ENCODE measurements around the gene ARHGAP28.
"Not testable (repeated sequence)": the region's sequence is repeated elsewhere in the genome, so short reads cannot be mapped to it uniquely, and the experiment has no call there.

Gene ARHGAP28

GRCh38 chr18:6878556-6879297 is 149.2 kb downstream of the ARHGAP28 start:
- no peak for DNase-seq

DNA sequence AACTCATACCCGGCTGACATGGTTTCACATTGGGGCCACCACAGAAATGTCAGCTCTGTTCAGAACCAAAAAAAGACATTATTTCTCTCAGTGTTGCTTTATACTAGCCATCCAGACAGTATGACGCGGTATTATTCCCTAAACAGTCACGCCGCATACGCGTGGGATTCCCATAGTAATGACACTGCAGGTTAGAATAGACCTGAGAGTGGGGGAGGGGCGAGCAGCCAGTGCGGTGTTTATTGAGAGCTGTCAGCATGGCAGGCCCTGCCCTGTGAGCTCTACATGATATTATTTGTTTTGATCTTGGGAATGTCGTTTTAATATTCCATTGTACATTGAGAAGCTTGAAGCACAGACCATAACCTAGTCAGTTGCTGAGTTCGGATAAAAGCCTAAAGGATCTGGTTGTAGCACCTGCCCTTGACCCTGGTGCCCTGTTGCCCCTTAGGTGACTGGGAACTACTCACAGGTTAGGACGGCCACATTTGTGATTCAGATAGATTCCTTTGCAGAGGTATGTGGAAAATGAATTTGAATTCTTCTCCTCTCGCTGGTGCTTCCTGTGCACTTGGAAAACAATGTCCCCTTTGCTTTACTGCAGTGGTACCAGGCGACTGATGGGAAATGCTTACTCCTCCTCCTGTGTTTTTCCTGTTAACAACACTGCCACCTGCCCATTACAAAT is 150.1 kb downstream of the ARHGAP28 start:
- no peak for DNase-seq

DNA sequence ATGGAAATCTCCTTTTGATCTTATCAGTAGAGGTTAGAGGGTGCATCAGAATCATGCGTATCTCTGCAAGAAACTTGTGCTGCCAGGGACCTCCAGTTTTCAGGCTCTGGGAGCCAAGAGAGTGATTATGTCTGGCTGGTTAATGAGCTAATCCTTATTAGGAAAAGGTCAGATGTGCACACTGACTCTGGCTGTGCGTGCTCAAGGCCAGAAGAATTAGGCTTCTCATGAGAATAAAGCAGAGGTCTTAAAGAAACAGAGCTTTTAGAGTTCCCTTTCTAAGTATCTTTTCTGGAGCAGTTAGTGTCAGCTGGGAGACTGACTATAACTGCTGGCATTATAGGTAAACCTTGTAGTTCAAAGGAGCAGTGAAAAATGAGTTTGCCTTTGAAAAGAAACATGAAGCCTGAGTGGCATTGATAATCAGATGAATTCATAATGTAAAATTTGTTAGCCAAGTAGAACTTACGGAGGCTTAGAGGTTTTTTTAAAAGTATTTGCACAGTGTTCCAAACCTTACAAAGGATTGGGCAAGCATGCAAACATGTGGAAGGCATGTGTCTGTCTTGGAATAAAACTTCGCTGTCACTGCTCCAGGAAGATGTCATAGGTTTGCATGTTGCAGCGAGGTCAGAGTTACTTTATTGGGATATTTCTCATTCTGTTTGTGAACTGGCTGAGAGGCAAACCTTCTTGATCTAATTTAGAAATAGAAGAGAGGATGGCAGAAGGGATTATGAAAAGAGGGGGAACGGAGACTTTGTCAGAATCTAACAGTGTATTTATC is 151.7 kb downstream of the ARHGAP28 start:
- DNase-seq, result no peak

DNA sequence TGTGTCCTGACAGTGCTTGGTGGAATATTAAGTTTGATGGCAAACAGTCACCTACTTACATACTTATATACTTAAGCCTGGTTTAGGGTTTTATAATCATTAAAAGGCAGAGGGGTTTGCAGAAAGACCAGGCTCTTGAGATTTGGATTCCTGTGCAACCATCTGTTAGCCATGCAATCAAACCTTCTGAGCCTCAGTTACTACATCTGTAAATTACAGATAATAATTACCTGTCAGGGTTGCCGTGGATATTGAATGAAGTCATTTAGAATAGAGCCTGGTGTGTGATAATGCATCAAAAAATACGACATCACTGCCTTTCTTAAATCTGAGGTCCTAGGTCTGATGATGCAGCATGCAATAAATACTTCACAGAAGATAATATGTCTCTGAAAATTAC is 152.9 kb downstream of the ARHGAP28 start:
- DNase-seq, result no peak

DNA sequence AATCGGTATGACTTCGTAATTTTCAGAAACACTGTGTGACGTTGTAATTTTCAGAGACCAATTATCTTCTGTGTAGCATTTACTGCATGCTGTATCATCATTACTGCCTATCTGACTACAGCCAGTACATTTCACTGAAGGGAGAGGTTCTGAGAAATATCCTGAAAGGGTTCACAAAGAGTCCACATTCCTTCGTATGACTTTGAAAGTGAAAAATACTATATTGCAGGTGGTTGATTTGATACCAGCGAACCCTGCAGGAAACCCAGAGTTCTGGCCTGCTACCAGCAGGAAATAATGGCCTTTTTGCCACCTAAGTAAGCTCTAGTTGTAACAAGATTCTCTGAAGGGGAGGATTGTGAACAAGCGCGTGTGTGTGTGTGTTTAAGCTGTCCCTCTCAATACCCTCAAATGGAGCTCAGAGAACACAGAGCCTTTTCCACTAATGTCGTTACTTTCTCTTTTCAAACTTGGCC is 155.5 kb downstream of the ARHGAP28 start:
- peak; percentile 56 for DNase-seq

GRCh38 chr18:6885992-6886796 is 156.7 kb downstream of the ARHGAP28 start:
- DNase-seq, result peak; percentile 39

DNA sequence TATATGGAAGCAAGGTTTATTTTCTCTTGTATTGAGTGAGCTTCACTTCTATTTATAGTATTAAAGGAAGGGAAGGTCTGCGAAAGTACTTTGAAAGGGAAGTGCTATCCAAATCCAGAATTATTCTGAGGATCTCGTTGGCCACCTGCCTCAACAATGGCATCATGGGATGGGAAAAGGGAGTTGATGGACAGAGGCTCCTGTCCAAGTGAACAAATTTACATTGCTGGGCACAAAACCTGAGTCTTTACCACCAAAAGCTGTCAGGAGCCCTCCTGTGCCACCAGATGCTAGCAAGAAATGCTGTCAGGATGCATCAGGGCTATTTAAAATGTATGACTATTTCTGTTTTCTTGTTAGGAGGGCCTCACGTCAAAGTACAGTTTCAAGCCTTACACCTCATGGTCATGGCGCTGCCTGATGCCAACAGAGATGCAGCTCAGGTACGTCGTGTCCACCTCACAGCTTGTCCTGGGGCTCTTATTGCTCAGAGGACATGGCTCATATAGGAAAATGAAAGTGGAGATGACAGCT is 157.3 kb downstream of the ARHGAP28 start:
- DNase-seq, result no peak

DNA sequence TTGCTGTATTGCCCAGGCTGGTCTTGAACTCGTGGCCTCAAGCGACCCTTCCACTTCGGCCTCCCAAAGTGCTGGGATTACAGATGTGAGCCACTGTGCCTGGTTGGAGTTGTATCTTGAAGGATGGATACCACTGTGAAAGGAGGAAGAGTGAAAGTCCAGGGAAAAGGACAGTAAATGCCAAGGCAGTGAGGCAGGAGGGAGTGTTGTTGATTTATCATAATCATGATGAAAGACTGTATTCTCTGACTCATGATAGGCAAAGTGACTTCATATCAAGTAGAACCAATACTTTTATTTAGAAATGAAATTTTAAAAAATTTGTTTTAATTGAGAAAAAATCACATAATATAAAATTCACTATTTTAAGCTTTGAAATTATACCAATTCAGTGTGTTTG is 162.3 kb downstream of the ARHGAP28 start:
- peak; percentile 9 for DNase-seq

DNA sequence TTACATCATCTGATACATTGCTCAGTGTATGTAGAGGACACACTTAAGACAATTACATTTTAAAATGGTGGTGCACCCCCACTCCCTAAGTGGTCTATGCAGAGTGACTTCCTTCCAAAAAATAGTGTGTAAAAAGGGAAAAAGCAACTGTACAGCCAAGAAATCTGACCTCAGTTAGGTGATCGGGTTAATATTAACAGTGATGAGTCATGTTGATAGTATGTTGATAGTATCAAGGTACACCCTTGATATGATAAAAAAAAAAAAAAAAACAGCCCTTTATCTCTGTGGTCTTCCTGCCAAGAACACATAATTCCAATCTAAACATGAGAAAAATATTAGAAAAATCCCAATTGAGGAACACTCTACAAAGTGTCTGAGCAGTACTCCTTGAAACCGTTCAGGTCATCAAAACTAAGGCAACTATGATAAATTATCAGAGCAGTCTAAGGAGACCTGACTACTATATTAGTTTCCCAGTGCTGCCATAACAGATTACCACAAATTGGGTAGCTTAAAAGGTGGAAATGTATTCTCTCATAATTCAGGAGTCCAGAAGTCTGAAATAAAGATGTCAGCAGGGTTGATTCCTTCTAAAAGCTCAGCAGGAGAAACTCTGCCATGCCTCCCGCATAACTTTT is 171.9 kb downstream of the ARHGAP28 start:
- peak; percentile 64 for DNase-seq

DNA sequence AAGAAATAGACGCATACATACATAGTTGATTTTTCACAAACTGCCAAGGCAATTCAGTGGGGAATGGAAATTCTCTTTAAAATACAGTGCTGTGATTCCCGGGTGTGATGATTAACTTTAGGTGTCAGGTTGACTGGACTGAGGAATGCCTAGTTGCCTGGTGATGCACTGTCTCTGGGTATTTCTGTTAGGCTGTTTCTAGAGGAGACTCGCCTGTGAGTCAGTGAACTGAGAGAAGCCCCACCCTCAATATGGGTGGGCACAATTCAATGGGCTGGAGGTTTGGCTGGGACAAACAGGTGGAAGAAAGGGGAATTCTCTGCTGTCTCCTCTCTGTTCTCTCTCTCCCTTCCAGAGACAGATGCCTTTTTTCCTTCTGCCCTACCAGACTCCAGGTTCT is 187.6 kb downstream of the ARHGAP28 start:
- peak; percentile 49 for DNase-seq

GRCh38 chr18:6920099-6920955 is 190.8 kb downstream of the ARHGAP28 start:
- peak; percentile 46 for DNase-seq

DNA sequence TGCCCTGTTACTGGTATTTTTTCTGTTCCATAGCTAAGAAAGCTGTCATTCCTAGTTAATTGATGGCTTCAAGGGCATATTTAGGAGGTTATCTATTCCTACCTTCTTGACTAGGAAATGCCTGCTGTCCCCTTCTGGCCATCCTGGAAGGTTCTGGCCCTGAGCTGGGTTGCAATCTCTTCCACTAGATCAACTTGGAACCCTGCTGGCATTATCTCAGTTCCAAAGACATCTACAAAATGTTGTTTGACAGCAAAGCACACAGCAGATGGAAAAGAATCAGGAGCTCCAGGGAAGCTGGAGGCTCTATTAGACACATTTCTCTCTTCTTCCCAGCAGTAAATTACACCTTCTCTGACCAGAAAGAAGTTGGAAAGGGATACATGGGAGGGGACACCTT is 192.1 kb downstream of the ARHGAP28 start:
- no peak for DNase-seq

DNA sequence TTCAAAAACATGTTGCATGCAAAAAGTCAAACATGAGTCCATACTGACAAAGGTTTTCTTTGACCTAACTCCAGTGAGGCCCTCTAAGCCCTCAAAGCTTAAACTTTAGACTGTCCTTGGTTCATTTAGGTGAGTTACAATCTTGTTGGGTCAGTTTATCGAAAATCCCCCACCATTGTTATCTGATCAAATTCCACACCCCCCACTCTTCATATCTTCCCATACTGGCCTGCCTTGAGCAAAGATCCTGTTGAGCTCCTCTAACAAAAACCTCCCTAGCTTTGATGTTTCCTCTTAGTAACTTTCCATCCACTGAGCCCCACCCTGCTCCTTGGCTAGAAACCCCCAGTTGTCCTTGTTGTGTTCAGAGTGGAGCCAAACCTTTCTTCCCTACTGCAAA is 193.7 kb downstream of the ARHGAP28 start:
- no peak for DNase-seq

DNA sequence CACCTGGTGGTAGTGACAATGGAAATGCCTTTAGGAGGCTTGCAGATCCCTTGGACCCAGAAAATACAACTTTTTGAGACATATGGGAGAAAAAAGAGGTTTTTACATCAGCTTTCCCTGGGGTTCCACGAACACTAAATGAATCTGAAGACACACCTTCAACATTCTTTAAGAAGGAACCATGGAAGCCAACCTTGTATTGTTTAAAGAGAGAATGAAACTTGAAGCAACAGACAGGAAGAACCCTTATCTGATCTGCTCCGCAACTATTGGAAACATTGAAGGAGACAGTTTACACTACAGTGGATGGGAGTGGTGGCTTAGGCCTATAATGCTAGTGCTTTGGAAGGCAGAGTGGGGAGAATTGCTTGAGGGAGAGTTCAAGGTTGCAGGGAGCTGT is 197.6 kb downstream of the ARHGAP28 start:
- no peak for DNase-seq

DNA sequence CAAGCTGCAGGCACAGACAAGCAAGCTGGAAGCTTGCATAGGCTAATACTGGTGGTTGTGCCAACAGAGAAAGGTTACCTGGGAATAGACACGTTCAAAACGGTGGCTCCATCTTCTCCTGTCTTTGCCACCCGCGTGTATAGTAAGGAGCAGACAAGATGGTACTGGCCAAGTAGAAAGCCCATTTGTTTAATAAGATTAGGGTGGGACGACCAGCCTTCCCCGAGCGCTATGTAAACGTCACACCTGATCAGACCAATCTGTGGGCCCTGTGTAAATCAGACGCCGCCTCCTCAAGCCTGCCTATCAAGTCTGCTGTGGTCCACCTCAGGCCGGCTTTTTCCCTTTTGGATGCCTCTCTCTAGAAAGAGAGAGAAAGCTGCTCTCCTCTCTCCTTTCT is 198.8 kb downstream of the ARHGAP28 start:
- no peak for DNase-seq

DNA sequence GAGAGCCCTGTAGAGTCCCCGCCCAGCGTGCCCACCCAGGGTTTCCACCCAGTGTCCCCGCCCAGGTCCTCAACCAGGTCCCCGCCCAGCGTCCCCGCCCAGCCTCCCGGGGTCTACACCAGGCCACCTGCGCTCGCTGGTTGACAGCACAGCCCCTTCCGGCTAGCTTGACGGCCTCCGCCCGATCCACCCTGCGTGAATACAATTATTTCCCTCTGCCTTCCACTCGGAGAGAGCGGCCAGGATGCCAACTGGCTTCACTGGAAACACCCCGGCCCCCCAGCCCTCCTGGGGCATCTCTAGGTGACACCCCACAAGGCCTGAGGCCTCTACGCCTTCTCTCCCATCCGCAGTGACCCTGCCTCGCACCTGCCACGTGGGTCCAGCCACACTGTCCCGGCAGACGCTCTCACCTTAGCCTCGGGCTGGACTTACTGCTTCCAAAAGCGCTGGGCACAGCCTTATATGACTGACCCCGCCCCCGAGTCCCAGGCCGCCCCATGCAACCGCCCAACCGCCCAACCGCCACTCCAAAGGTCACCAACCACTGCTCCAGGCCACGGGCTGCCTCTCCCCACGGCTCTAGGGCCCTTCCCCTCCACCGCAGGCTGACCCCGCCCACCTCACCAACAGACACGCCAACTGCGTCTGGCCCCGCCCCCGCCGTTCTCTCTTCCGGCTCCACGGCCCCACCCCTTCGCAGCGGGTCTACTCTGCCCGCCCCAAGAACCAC is 200.0 kb downstream of the ARHGAP28 start:
- DNase-seq, result no peak

DNA sequence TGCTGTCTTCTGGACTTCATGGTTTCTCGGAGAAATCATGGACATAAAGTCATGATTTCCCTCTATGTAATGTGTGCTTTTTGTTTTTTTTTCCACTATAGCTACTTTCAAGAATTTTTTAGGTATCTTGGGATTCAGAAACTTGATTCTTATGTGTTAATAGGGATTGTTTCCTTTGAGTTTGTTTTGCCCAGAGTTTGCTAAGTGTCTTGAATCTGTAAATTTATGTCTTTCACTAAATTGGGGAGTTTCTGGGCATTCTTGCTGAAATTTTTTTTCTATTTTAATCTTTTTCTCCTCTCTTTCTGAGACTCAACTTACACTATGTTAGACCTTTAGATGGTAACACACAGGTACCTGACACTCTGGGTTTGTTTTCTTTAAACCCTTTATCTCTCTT is 205.3 kb downstream of the ARHGAP28 start:
- no peak for DNase-seq

DNA sequence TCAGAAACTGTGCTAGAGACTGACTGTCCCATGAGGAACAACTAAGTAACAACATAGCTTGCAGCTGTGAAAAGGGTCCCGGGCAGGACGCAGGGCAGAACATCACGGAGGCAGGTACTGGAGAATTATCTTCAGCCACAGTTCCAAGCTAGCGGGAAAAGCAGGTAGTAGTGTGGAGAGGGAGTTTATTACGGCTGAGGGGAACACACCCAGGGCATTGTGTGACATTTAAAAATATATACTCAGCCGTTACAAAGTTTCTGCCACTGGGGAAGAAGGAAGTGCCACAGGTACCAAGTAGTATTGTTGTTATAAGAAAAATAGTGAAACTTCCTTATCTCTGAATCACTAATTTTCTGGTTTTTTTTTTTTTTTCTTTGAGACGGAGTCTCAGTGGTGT is 208.5 kb downstream of the ARHGAP28 start:
- DNase-seq, result no peak

- not testable (repeated sequence) for DNase-seq
Measured at GRCh38 chr18:6938403-6938802, 208.9 kb downstream of the ARHGAP28 start.

GRCh38 chr18:6939972-6940371 is 210.5 kb downstream of the ARHGAP28 start:
- DNase-seq, result no peak

All from NCI-H226 (cell line).